GM23338 (cell line): Measurements from ENCODE around the gene NEO1. TPM values are rescaled to one million over a fixed set of nuclear protein-coding genes. Genes with fewer than 3 reads are reported as not detected.

Experiments
- ATAC-seq: fragments of 200-7000 bp; cut with Tn5 transposase; 3 replicates; pipeline ENCODE4 v1.9.1; 2020
- DNase-seq: peaks from one replicate; pipeline ENCODE4 v3.0.0-alpha.2; 2015; ENCODE audit warnings: low spot score
- H2AFZ ChIP-seq: fragments of 200-600 bp; sonication (generic); 2 replicates; pipeline ENCODE4 v1.8.0; 2016; ENCODE audit warnings: antibody characterized with exemption, mild to moderate bottlenecking, moderate library complexity
- H3F3A ChIP-seq: fragments of 200-600 bp; sonication (generic); replicated peaks from 2 replicates; pipeline ENCODE4 v1.8.0; 2017; ENCODE audit warnings: antibody characterized with exemption, mixed run types, low read depth
- H3K27ac ChIP-seq: fragments of 200-600 bp; sonication (generic); 2 replicates; pipeline ENCODE4 v1.6.1; 2016; ENCODE audit warnings: low read depth
- H3K27me3 ChIP-seq: fragments of 200-600 bp; sonication (generic); 2 replicates; pipeline ENCODE4 v1.8.0; 2016; ENCODE audit warnings: mild to moderate bottlenecking, mixed run types, moderate library complexity; ENCODE audit not compliant: insufficient read depth
- H3K36me3 ChIP-seq: fragments of 200-600 bp; sonication (generic); 2 replicates; pipeline ENCODE4 v1.8.0; 2016; ENCODE audit warnings: mild to moderate bottlenecking; ENCODE audit not compliant: insufficient read depth
- H3K4me1 ChIP-seq: fragments of 200-600 bp; sonication (generic); 2 replicates; pipeline ENCODE4 v1.8.0; 2016; ENCODE audit warnings: mild to moderate bottlenecking, moderate library complexity; ENCODE audit not compliant: insufficient read depth
- H3K4me2 ChIP-seq: fragments of 200-600 bp; sonication (generic); 2 replicates; pipeline ENCODE4 v1.7.1; 2017; ENCODE audit warnings: mixed run types
- H3K4me3 ChIP-seq: fragments of 200-600 bp; sonication (generic); 2 replicates; pipeline ENCODE4 v1.6.1; 2016; ENCODE audit warnings: mixed run types
- H3K79me2 ChIP-seq: fragments of 200-600 bp; sonication (generic); replicated peaks from 2 replicates; pipeline ENCODE4 v1.8.0; 2017; ENCODE audit warnings: mild to moderate bottlenecking; ENCODE audit not compliant: insufficient read depth
- H3K9me2 ChIP-seq: fragments of 200-600 bp; sonication (generic); 2 replicates; pipeline ENCODE4 v1.8.0; 2017; ENCODE audit not compliant: insufficient read depth
- H4K20me1 ChIP-seq: fragments of 200-600 bp; sonication (generic); replicated peaks from 2 replicates; pipeline ENCODE4 v1.8.0; 2017; ENCODE audit warnings: mild to moderate bottlenecking; ENCODE audit not compliant: insufficient read depth
- H3K27ac Mint-ChIP-seq: 2 replicates; pipeline ENCODE4 v1.8.0; 2020; ENCODE audit warnings: inconsistent platforms, mild to moderate bottlenecking, moderate library complexity, mixed read lengths
- H3K27me3 Mint-ChIP-seq: 3 replicates; pipeline ENCODE4 v1.8.0; 2022; ENCODE audit warnings: low read depth, mild to moderate bottlenecking, moderate library complexity, mixed read lengths, inconsistent platforms; ENCODE audit not compliant: insufficient read depth, poor library complexity
- H3K36me3 Mint-ChIP-seq: 3 replicates; pipeline ENCODE4 v1.8.0; 2021; ENCODE audit warnings: low read depth, mild to moderate bottlenecking, inconsistent platforms, moderate library complexity, mixed read lengths
- H3K4me1 Mint-ChIP-seq: 3 replicates; pipeline ENCODE4 v1.8.0; 2020; ENCODE audit warnings: mild to moderate bottlenecking, inconsistent platforms, mixed read lengths
- H3K4me3 Mint-ChIP-seq: 3 replicates; pipeline ENCODE4 v1.8.0; 2021; ENCODE audit warnings: moderate library complexity, mild to moderate bottlenecking, inconsistent platforms, mixed read lengths
- H3K9me3 Mint-ChIP-seq: 3 replicates; pipeline ENCODE4 v1.8.0; 2020; ENCODE audit warnings: moderate library complexity, mild to moderate bottlenecking, inconsistent platforms, mixed read lengths
- CREB1 ChIP-seq: fragments of 250-450 bp; sonication (Bioruptor Pico); IDR thresholded peaks from 2 replicates; pipeline ENCODE4 v1.5.0; 2020; ENCODE audit warnings: low read depth, mild to moderate bottlenecking, moderate library complexity
- EZH2phosphoT487 ChIP-seq: fragments of 200-600 bp; sonication (generic); IDR thresholded peaks from one replicate; pipeline ENCODE4 v1.8.1; 2018; ENCODE audit warnings: antibody characterized with exemption; ENCODE audit not compliant: unreplicated experiment
- POLR2AphosphoS5 ChIP-seq: IDR thresholded peaks from 2 replicates; pipeline ENCODE4 v1.6.1; 2016; ENCODE audit warnings: antibody characterized with exemption, low read depth
- ZNF114 ChIP-seq: fragments of 250-450 bp; sonication (Bioruptor Pico); IDR thresholded peaks from 2 replicates; pipeline ENCODE4 v1.5.0; 2020; ENCODE audit warnings: mild to moderate bottlenecking, moderate library complexity
- polyA plus RNA-seq: library from polyadenylated mRNA; unstranded; fragments of >200 nt; fragmentation: Nextera tagmentation; extraction: Ambion mirVana; gene quantifications from 2 replicates; pipeline ENCODE4 v1.2.1, GENCODE V29; 2016
- total RNA-seq: library from RNA; depleted of rRNA; stranded (reverse); fragments of >200 nt; shearing (Covaris generic); gene quantifications from 2 replicates; pipeline ENCODE4 v1.2.3, GENCODE V29; 2014
- TF ChIP-seq, protein P1 (sequence below): IDR thresholded peaks from one replicate; pipeline ENCODE4 v1.6.1; 2018; ENCODE audit warnings: antibody characterized with exemption; ENCODE audit not compliant: unreplicated experiment
- TF ChIP-seq, protein P2 (sequence below): fragments of 250-450 bp; sonication (Bioruptor Pico); IDR thresholded peaks from 2 replicates; pipeline ENCODE4 v1.5.0; 2020; ENCODE audit warnings: mild to moderate bottlenecking, moderate library complexity
- TF ChIP-seq, protein P3 (sequence below), 2 experiments: fragments of 200-600 bp in 1 of 2; sonication (generic) in 1 of 2; conservative IDR thresholded peaks; 2 replicates each; pipeline versions ENCODE4 v1.5.1 to v1.6.1; 2016 to 2017; ENCODE audit warnings: antibody characterized with exemption in 2 of 2, low read depth in 2 of 2, mild to moderate bottlenecking in 2 of 2, moderate library complexity in 1 of 2

NEO1 gene
- total and polyA plus RNA-seq, 2 experiments from 2014 or later, result 8.4 to 45.8 TPM

DNA sequence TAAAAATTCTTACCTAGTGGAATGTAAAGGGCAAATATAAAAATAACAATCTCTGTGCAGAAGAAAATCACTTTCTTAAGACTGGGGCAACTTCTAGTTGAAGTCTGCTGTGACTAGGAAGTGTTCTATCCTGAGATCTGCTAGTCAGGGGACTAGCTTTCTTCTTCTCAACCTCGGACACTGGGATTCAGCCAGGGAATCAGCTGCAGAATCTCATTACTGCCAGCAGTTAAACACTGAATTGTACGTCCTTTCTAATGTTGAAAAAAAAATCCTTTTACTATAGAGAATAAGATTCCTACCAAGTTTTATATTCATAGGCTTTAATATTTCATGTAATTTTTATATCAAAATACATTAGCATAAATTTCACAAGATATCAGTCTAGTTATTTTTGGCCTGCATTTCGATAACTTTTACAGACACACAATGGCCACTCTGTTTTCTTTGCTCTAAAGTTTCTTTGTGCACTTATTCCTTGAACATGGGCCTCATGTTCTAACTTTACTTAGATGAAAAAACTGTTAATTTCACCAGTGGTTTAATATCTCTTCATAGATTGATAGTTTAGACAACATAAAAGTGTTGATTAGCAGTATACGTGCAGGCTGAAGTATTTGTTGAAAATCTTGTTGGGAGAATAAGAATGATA lies 2.6 kb upstream of the NEO1 start:
- Mint-ChIP-seq H3K27me3 (peaks cover 7% of the 10 kb centered on the region), H3K27ac (no peak overlapping the region), H3K4me3 (no peak overlapping the region; the same call in 2 of the 3 replicates), H3K9me3 (no peaks in the 10 kb centered on the region), H3K4me1 (peaks cover 21% of the 10 kb centered on the region), H3K36me3 (no peaks in the 10 kb centered on the region)
- Histone ChIP-seq H3K9me2 (no peaks in the 10 kb centered on the region), H3K4me2 (no peak overlapping the region), H2AFZ (no peak overlapping the region), H3K79me2 (peaks cover 14% of the 10 kb centered on the region), H3K4me1 (peaks cover 23% of the 10 kb centered on the region), H3K27ac (no peak overlapping the region), H4K20me1 (0 out of 2 replicates have a peak, but pooled peaks cover 7% of the 10 kb centered on the region), H3K4me3 (no peak overlapping the region), H3K27me3 (peaks cover 6% of the 10 kb centered on the region; the same call in 1 of the 2 replicates), H3K36me3 (no peaks in the 10 kb centered on the region), H3F3A (no peaks in the 10 kb centered on the region)
- no peak for TF ChIP-seq CREB1
- TF ChIP-seq, protein P1, sequence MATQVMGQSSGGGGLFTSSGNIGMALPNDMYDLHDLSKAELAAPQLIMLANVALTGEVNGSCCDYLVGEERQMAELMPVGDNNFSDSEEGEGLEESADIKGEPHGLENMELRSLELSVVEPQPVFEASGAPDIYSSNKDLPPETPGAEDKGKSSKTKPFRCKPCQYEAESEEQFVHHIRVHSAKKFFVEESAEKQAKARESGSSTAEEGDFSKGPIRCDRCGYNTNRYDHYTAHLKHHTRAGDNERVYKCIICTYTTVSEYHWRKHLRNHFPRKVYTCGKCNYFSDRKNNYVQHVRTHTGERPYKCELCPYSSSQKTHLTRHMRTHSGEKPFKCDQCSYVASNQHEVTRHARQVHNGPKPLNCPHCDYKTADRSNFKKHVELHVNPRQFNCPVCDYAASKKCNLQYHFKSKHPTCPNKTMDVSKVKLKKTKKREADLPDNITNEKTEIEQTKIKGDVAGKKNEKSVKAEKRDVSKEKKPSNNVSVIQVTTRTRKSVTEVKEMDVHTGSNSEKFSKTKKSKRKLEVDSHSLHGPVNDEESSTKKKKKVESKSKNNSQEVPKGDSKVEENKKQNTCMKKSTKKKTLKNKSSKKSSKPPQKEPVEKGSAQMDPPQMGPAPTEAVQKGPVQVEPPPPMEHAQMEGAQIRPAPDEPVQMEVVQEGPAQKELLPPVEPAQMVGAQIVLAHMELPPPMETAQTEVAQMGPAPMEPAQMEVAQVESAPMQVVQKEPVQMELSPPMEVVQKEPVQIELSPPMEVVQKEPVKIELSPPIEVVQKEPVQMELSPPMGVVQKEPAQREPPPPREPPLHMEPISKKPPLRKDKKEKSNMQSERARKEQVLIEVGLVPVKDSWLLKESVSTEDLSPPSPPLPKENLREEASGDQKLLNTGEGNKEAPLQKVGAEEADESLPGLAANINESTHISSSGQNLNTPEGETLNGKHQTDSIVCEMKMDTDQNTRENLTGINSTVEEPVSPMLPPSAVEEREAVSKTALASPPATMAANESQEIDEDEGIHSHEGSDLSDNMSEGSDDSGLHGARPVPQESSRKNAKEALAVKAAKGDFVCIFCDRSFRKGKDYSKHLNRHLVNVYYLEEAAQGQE, result no peak
- TF ChIP-seq, protein P2, sequence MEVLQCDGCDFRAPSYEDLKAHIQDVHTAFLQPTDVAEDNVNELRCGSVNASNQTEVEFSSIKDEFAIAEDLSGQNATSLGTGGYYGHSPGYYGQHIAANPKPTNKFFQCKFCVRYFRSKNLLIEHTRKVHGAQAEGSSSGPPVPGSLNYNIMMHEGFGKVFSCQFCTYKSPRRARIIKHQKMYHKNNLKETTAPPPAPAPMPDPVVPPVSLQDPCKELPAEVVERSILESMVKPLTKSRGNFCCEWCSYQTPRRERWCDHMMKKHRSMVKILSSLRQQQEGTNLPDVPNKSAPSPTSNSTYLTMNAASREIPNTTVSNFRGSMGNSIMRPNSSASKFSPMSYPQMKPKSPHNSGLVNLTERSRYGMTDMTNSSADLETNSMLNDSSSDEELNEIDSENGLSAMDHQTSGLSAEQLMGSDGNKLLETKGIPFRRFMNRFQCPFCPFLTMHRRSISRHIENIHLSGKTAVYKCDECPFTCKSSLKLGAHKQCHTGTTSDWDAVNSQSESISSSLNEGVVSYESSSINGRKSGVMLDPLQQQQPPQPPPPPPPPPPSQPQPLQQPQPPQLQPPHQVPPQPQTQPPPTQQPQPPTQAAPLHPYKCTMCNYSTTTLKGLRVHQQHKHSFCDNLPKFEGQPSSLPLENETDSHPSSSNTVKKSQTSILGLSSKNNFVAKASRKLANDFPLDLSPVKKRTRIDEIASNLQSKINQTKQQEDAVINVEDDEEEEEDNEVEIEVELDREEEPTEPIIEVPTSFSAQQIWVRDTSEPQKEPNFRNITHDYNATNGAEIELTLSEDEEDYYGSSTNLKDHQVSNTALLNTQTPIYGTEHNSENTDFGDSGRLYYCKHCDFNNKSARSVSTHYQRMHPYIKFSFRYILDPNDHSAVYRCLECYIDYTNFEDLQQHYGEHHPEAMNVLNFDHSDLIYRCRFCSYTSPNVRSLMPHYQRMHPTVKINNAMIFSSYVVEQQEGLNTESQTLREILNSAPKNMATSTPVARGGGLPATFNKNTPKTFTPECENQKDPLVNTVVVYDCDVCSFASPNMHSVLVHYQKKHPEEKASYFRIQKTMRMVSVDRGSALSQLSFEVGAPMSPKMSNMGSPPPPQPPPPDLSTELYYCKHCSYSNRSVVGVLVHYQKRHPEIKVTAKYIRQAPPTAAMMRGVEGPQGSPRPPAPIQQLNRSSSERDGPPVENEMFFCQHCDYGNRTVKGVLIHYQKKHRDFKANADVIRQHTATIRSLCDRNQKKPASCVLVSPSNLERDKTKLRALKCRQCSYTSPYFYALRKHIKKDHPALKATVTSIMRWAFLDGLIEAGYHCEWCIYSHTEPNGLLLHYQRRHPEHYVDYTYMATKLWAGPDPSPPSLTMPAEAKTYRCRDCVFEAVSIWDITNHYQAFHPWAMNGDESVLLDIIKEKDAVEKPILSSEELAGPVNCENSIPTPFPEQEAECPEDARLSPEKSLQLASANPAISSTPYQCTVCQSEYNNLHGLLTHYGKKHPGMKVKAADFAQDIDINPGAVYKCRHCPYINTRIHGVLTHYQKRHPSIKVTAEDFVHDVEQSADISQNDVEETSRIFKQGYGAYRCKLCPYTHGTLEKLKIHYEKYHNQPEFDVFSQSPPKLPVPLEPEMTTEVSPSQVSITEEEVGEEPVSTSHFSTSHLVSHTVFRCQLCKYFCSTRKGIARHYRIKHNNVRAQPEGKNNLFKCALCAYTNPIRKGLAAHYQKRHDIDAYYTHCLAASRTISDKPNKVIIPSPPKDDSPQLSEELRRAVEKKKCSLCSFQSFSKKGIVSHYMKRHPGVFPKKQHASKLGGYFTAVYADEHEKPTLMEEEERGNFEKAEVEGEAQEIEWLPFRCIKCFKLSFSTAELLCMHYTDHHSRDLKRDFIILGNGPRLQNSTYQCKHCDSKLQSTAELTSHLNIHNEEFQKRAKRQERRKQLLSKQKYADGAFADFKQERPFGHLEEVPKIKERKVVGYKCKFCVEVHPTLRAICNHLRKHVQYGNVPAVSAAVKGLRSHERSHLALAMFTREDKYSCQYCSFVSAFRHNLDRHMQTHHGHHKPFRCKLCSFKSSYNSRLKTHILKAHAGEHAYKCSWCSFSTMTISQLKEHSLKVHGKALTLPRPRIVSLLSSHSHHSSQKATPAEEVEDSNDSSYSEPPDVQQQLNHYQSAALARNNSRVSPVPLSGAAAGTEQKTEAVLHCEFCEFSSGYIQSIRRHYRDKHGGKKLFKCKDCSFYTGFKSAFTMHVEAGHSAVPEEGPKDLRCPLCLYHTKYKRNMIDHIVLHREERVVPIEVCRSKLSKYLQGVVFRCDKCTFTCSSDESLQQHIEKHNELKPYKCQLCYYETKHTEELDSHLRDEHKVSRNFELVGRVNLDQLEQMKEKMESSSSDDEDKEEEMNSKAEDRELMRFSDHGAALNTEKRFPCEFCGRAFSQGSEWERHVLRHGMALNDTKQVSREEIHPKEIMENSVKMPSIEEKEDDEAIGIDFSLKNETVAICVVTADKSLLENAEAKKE, result no peak
- no peak for TF ChIP-seq POLR2AphosphoS5
- TF ChIP-seq ZNF114 (CRISPR knock-in tag), result no peak
- TF ChIP-seq, protein P3, sequence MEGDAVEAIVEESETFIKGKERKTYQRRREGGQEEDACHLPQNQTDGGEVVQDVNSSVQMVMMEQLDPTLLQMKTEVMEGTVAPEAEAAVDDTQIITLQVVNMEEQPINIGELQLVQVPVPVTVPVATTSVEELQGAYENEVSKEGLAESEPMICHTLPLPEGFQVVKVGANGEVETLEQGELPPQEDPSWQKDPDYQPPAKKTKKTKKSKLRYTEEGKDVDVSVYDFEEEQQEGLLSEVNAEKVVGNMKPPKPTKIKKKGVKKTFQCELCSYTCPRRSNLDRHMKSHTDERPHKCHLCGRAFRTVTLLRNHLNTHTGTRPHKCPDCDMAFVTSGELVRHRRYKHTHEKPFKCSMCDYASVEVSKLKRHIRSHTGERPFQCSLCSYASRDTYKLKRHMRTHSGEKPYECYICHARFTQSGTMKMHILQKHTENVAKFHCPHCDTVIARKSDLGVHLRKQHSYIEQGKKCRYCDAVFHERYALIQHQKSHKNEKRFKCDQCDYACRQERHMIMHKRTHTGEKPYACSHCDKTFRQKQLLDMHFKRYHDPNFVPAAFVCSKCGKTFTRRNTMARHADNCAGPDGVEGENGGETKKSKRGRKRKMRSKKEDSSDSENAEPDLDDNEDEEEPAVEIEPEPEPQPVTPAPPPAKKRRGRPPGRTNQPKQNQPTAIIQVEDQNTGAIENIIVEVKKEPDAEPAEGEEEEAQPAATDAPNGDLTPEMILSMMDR (conservative IDR thresholded peaks at IDR 0.05; ENCODE audit: low read depth in 2 of 2), result no peak
- TF ChIP-seq EZH2phosphoT487, result no peak
- DNase-seq (no peak), ATAC-seq (no peak)
